A549 (cell line): Measurements from ENCODE around the gene SV2C. TPM values are rescaled to one million over a fixed set of nuclear protein-coding genes. Genes with fewer than 3 reads are reported as not detected.
"Not testable (repeated sequence)": the region's sequence is repeated elsewhere in the genome, so short reads cannot be mapped to it uniquely, and the experiment has no call there.

Experiments used
- ATAC-seq, 2 experiments: fragments of 200-7000 bp in 1 of 2; fragments of >200 bp in 1 of 2; cut with Nextera tagmentation in 1 of 2; cut with Tn5 transposase in 1 of 2; 3 replicates each; pipeline versions ENCODE4 v1.8.0 to v1.9.1; 2018 to 2020; ENCODE audit warnings: mild to moderate bottlenecking in 1 of 2, moderate library complexity in 1 of 2
- CTCF ChIA-PET: fragments of 300-600 bp; sonication (Branson Sonifier 250); formaldehyde crosslinking; extraction: SDS; loops from one replicate; lab custom pipeline; 2021; ENCODE audit warnings: antibody characterized with exemption, inconsistent platforms; lab: Yijun Ruan, JAX
- POLR2A ChIA-PET: fragments of 350-600 bp; formaldehyde crosslinking; extraction: SDS; loops from one replicate; lab custom pipeline; 2021; ENCODE audit warnings: antibody characterized with exemption, inconsistent platforms; lab: Yijun Ruan, JAX
- DNase-seq, 2 experiments: peaks; one replicate each; pipeline versions ENCODE4 v3.0.0 to v3.0.0-alpha.2; 2011 to 2016; ENCODE audit warnings: low read depth in 1 of 2, low spot score in 1 of 2
- FAIRE-seq: peaks from 2 replicates; lab custom pipeline; 2011; peaks lifted over from hg19 to GRCh38; lab: Jason Lieb, UNC
- H3K27ac ChIP-seq, 2 experiments: fragments of >200 bp; sonication (Bioruptor Twin); formaldehyde crosslinking; 3 replicates each; pipeline ENCODE4 v1.5.1; 2016 to 2017
- H3K4me1 ChIP-seq: fragments of >200 bp; sonication (Bioruptor Twin); formaldehyde crosslinking; 3 replicates; pipeline ENCODE4 v1.6.1; 2016
- H3K4me2 ChIP-seq: fragments of >200 bp; sonication (Bioruptor Twin); formaldehyde crosslinking; 3 replicates; pipeline ENCODE4 v1.6.1; 2016
- H3K4me3 ChIP-seq: fragments of >200 bp; sonication (Bioruptor Twin); formaldehyde crosslinking; 3 replicates; pipeline ENCODE4 v1.5.1; 2016
- H3K9me3 ChIP-seq: fragments of >200 bp; sonication (Bioruptor Twin); formaldehyde crosslinking; 3 replicates; pipeline ENCODE4 v1.6.1; 2016
- BHLHE40 ChIP-seq: IDR thresholded peaks from 2 replicates; pipeline ENCODE4 v1.6.1; 2012; ENCODE audit warnings: low read depth, low read length, inconsistent platforms
- CBX2 ChIP-seq: fragments of 200-600 bp; sonication (generic); IDR thresholded peaks from 2 replicates; pipeline ENCODE4 v1.6.1; 2016; ENCODE audit warnings: low read depth, mild to moderate bottlenecking, borderline replicate concordance
- CEBPB ChIP-seq, 2 experiments: fragments of >200 bp in 1 of 2; sonication (Bioruptor Twin) in 1 of 2; formaldehyde crosslinking in 1 of 2; IDR thresholded peaks; 2 replicates each; pipeline ENCODE4 v1.6.1; 2012 to 2016
- CHD4 ChIP-seq: fragments of 200-600 bp; sonication (generic); IDR thresholded peaks from 2 replicates; pipeline ENCODE4 v1.6.1; 2016; ENCODE audit warnings: antibody characterized with exemption, mild to moderate bottlenecking, borderline replicate concordance
- EP300 ChIP-seq, 2 experiments: fragments of >200 bp; sonication (Bioruptor Twin); formaldehyde crosslinking; IDR thresholded peaks; 2 replicates in 1 of 2; 3 replicates in 1 of 2; pipeline ENCODE4 v1.6.1; 2016 to 2017
- ESRRA ChIP-seq: fragments of 150-350 bp; IDR thresholded peaks from 2 replicates; pipeline ENCODE4 v1.6.1; 2014; ENCODE audit warnings: mild to moderate bottlenecking, low read length, borderline replicate concordance
- FOSL2 ChIP-seq, 2 experiments: fragments of 450-650 bp in 1 of 2; fragments of >200 bp in 1 of 2; sonication (Bioruptor Twin) in 1 of 2; formaldehyde crosslinking; IDR thresholded peaks; 2 replicates each; pipeline versions ENCODE4 v1.5.0 to v1.6.1; 2016 to 2020; ENCODE audit warnings: mild to moderate bottlenecking in 1 of 2, moderate library complexity in 1 of 2
- FOXS1 ChIP-seq: fragments of 250-450 bp; sonication (Bioruptor Pico); IDR thresholded peaks from 2 replicates; pipeline ENCODE4 v1.5.0; 2020; ENCODE audit warnings: mild to moderate bottlenecking, moderate library complexity
- HDAC2 ChIP-seq: fragments of 200-600 bp; sonication (generic); IDR thresholded peaks from 2 replicates; pipeline ENCODE4 v1.6.1; 2016
- HOXB13 ChIP-seq: fragments of 250-450 bp; sonication (Bioruptor Pico); IDR thresholded peaks from 2 replicates; pipeline ENCODE4 v1.5.0; 2020; ENCODE audit warnings: low read depth, mild to moderate bottlenecking, moderate library complexity
- HOXB5 ChIP-seq: fragments of 250-450 bp; sonication (Bioruptor Pico); IDR thresholded peaks from 2 replicates; pipeline ENCODE4 v1.5.0; 2020; ENCODE audit warnings: mild to moderate bottlenecking, moderate library complexity
- JUNB ChIP-seq: fragments of >200 bp; sonication (Bioruptor Twin); formaldehyde crosslinking; IDR thresholded peaks from 2 replicates; pipeline ENCODE4 v1.6.1; 2016
- KDM1A ChIP-seq: fragments of 200-600 bp; sonication (generic); IDR thresholded peaks from 2 replicates; pipeline ENCODE4 v1.6.1; 2016; ENCODE audit warnings: low read depth, mild to moderate bottlenecking
- MAFK ChIP-seq: fragments of 450-650 bp; IDR thresholded peaks from 2 replicates; pipeline ENCODE4 v1.6.1; 2014; ENCODE audit not compliant: partially characterized antibody
- MAX ChIP-seq: IDR thresholded peaks from 2 replicates; pipeline ENCODE4 v1.6.1; 2012
- MYC ChIP-seq: IDR thresholded peaks from 2 replicates; pipeline ENCODE4 v1.6.1; 2012; ENCODE audit warnings: mild to moderate bottlenecking, inconsistent platforms, low read length, improper control_type of control experiment, borderline replicate concordance
- PBX3 ChIP-seq: IDR thresholded peaks from 2 replicates; pipeline ENCODE4 v1.6.1; 2012
- POLR2A ChIP-seq: IDR thresholded peaks from 2 replicates; pipeline ENCODE4 v1.6.1; 2012; ENCODE audit warnings: mild to moderate bottlenecking, low read length
- RARB ChIP-seq: fragments of 250-450 bp; sonication (Bioruptor Pico); IDR thresholded peaks from 2 replicates; pipeline ENCODE4 v1.8.0; 2021; ENCODE audit warnings: mild to moderate bottlenecking, moderate library complexity
- REST ChIP-seq: fragments of 200-600 bp; sonication (generic); IDR thresholded peaks from 2 replicates; pipeline ENCODE4 v1.6.1; 2016; ENCODE audit warnings: antibody characterized with exemption, mild to moderate bottlenecking, moderate library complexity
- RNF2 ChIP-seq: fragments of 200-600 bp; sonication (generic); IDR thresholded peaks from 2 replicates; pipeline ENCODE4 v1.6.1; 2016; ENCODE audit warnings: low read depth, mild to moderate bottlenecking, antibody characterized with exemption, moderate library complexity, borderline replicate concordance
- TFCP2L1 ChIP-seq: fragments of 250-450 bp; sonication (Bioruptor Pico); IDR thresholded peaks from 2 replicates; pipeline ENCODE4 v1.5.0; 2021; ENCODE audit warnings: mild to moderate bottlenecking
- TP53 ChIP-seq: fragments of 250-450 bp; sonication (Bioruptor Pico); IDR thresholded peaks from 2 replicates; pipeline ENCODE4 v1.5.0; 2021; ENCODE audit warnings: mild to moderate bottlenecking, moderate library complexity
- ZFP36 ChIP-seq: fragments of 450-650 bp; IDR thresholded peaks from 2 replicates; pipeline ENCODE4 v1.6.1; 2014; ENCODE audit warnings: borderline replicate concordance; ENCODE audit not compliant: partially characterized antibody
- ZNF302 ChIP-seq: fragments of 250-450 bp; sonication (Bioruptor Pico); IDR thresholded peaks from 2 replicates; pipeline ENCODE4 v1.9.0; 2021; ENCODE audit warnings: inconsistent platforms, mild to moderate bottlenecking, moderate library complexity
- WGBS: methylation state at CpG from one replicate; pipeline ENCODE4 v1.1.6; 2017; ENCODE audit errors: missing lambda C conversion rate; 5-methylcytosine and 5-hydroxymethylcytosine counted together
- polyA plus RNA-seq, 4 experiments: library from polyadenylated mRNA; depleted of rRNA in 3 of 4; stranded (reverse); fragments of >200 nt; fragmentation: RNase III in 1 of 4; extraction: RNeasy Plus Mini Kit Qiagen cat#74134 plus additional on column Dnase treatment in 1 of 4; gene quantifications; 2 replicates in 3 of 4; 3 replicates in 1 of 4; pipeline ENCODE4 v1.2.3, GENCODE V29; 2011 to 2017
- TF ChIP-seq, protein P1 (sequence below): fragments of >200 bp; sonication (Bioruptor Twin); formaldehyde crosslinking; IDR thresholded peaks from 3 replicates; pipeline ENCODE4 v1.5.1; 2016

Gene SV2C
- polyA plus RNA-seq, 2 of the 4 experiments (the other 2 are of a cell fraction), result not detected

DNA sequence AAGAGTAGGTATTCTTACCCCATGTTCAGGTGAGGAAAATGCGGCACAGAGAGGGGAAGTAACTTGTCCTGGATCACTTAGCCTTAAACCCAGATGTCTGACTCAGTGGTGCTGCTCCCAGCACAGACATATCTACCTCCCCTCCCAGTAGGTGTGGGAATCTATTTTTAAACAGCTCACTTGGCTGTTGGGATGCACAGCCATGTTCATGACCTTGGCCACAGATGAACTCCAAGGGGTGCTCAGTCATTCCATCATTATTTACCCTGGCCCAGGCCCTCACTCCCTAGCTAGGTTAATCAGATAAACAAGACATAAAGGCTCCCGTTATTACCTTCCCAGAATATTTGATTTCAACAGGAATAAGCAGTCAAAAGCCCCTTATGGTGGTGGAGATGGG is 231.5 kb downstream of the SV2C start:
- DNase-seq (no peak), FAIRE-seq (no peak), ATAC-seq (no peak)
- POLR2A ChIA-PET, result no interaction called here
- Histone ChIP-seq H3K9me3 (no peaks in the 10 kb centered on the region), H3K4me3 (no peak overlapping the region), H3K4me1 (no peaks in the 10 kb centered on the region), H3K4me2 (no peak overlapping the region), H3K27ac (no peak overlapping the region)
- WGBS, result 52% methylated on average over 2 of the region's 2 CpGs
- no peak for TF ChIP-seq CEBPB (IDR thresholded peaks at IDR 0.05)
- no peak for TF ChIP-seq MAX
- no peak for TF ChIP-seq TP53 (CRISPR knock-in tag)
- no peak for TF ChIP-seq JUNB
- no peak for TF ChIP-seq RARB (CRISPR knock-in tag)
- no peak for TF ChIP-seq MAFK
- TF ChIP-seq BHLHE40, result no peak
- CTCF ChIA-PET, result interaction anchor here (1.1 to 1.7 kb wide), 2 partner anchors 17 to 23 kb away, joined by 4 read pairs; no protein-coding TSS in a partner anchor

DNA sequence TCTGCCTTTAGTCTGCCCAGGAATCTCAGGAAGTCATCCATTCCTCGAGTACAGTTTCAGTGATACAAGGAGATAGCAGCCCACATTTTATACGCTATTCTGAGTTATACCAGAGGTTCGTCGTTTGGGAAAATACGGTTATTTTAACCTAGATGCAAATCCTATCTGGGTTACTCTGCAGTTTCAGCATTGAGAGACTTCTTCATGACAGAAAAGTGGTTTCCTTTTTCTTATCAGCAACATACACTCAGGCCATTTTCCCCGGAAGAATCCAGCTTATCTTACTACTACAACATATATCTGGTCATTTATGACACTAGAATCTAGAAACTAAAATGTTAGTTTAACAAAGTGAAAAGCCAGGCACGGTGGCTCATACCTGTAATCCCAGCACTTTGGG is 236.5 kb downstream of the SV2C start:
- ATAC-seq, result no peak
- DNase-seq, result no peak
- CTCF ChIA-PET, result interaction anchor here (0.6 to 1.2 kb wide), 3 partner anchors 18 to 90 kb away, joined by 3 to 4 read pairs (median 3); partner anchors contain the start of gene IQGAP2
- no peak overlapping the region for H3K4me3 ChIP-seq
- POLR2A ChIA-PET, result no interaction called here
- 68% methylated on average over 7 of the region's 7 CpGs for WGBS
- no peak overlapping the region for H3K4me2 ChIP-seq
- TF ChIP-seq ZNF302 (no peak), EP300 (IDR thresholded peaks at IDR 0.05) (no peak), TP53 (CRISPR knock-in tag) (no peak), HOXB13 (CRISPR knock-in tag) (no peak), POLR2A (no peak), ZFP36 (no peak), CBX2 (no peak)
- TF ChIP-seq, protein P1, sequence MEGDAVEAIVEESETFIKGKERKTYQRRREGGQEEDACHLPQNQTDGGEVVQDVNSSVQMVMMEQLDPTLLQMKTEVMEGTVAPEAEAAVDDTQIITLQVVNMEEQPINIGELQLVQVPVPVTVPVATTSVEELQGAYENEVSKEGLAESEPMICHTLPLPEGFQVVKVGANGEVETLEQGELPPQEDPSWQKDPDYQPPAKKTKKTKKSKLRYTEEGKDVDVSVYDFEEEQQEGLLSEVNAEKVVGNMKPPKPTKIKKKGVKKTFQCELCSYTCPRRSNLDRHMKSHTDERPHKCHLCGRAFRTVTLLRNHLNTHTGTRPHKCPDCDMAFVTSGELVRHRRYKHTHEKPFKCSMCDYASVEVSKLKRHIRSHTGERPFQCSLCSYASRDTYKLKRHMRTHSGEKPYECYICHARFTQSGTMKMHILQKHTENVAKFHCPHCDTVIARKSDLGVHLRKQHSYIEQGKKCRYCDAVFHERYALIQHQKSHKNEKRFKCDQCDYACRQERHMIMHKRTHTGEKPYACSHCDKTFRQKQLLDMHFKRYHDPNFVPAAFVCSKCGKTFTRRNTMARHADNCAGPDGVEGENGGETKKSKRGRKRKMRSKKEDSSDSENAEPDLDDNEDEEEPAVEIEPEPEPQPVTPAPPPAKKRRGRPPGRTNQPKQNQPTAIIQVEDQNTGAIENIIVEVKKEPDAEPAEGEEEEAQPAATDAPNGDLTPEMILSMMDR, result no peak
- no peak for FAIRE-seq
- peaks cover 10% of the 10 kb centered on the region; the same call in 2 of the 3 replicates for H3K9me3 ChIP-seq
- H3K27ac ChIP-seq, result no peak overlapping the region
- no peaks in the 10 kb centered on the region for H3K4me1 ChIP-seq

GRCh38 chr5:76323494-76323893 is 240.3 kb downstream of the SV2C start:
- H3K4me3 ChIP-seq, H3K9me3 ChIP-seq, ATAC-seq, H3K4me2 ChIP-seq, H3K27ac ChIP-seq, POLR2A ChIA-PET, DNase-seq, H3K4me1 ChIP-seq, CTCF ChIA-PET, FAIRE-seq: not testable (repeated sequence)
- WGBS, result 0% methylated on average over 1 of the region's 1 CpG

DNA sequence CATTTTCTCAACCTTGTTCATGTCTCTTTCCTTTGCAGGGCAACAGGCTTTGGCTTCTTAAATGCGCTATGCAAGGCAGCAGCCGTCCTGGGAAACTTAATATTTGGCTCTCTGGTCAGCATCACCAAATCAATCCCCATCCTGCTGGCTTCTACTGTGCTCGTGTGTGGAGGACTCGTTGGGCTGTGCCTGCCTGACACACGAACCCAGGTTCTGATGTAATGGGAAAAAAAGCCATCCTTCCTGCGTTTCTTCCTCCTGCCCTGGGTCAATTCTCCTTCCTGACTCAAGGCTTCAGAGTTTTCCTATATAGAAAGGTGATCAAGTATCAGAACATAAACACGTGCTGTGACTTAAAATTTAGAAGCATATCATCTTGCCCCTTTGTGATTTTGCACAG is 242.1 kb downstream of the SV2C start:
- DNase-seq (no peak), ATAC-seq (peak in 1 of 2 experiments; percentile 34; a peak in 1 of 6 replicates), FAIRE-seq (no peak)
- Histone ChIP-seq H3K4me1 (no peaks in the 10 kb centered on the region), H3K4me2 (no peak overlapping the region), H3K4me3 (no peak overlapping the region), H3K27ac (no peak overlapping the region), H3K9me3 (peaks cover 10% of the 10 kb centered on the region; the same call in 2 of the 3 replicates)
- 27% methylated on average over 7 of the region's 7 CpGs for WGBS
- ChIA-PET POLR2A (no interaction called here), CTCF (interaction anchor here (0.6 to 1.4 kb wide), 4 partner anchors 13 to 258 kb away, joined by 3 read pairs; no protein-coding TSS in a partner anchor)
- TF ChIP-seq ZNF302 (no peak), RNF2 (no peak), REST (no peak), HDAC2 (no peak), TFCP2L1 (CRISPR knock-in tag) (no peak), FOXS1 (CRISPR knock-in tag) (no peak), FOSL2 (IDR thresholded peaks at IDR 0.05) (no peak), FOSL2 (CRISPR knock-in tag; IDR thresholded peaks at IDR 0.05) (no peak), PBX3 (no peak), MYC (no peak), CHD4 (no peak), KDM1A (no peak), HOXB5 (CRISPR knock-in tag) (no peak), MAFK (no peak), ESRRA (no peak)
